ENCODE measurements around the gene NPAS3.

The NPAS3 gene

DNA sequence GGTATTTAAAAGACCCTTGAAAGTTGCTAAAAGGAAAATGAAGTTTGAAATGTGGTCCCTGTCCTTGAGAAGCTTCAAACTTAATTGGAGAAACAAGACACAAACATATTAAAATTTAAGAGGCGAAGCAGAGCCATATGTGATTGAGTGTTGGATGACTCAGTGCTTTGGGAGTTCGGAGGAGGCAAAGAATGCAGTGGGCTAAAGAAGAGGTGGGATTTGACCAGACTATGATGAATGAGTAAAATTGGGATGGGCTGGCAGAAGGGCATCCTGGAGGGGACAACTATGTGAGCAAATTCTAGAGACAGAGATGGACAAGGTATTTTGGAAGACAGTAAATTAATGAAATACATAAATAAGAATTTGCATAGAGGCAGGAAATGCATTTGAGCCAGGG lies 653.6 kb downstream of the NPAS3 start:
- Histone ChIP-seq H3K36me3 (ENCODE audit: insufficient read depth, low read length) (no peaks in the 10 kb centered on the region), H3K4me1 (ENCODE audit: insufficient read depth, low read length) (peaks cover 5% of the 10 kb centered on the region; the same call in 1 of the 2 replicates), H3K27ac (ENCODE audit: low read depth, low read length) (no peak overlapping the region), H3K27me3 (ENCODE audit: insufficient read depth, low read length) (no peaks in the 10 kb centered on the region), H3K4me3 (ENCODE audit: low read length) (no peak overlapping the region), H3K9ac (ENCODE audit: low read depth, low read length) (no peak overlapping the region), H3K9me3 (ENCODE audit: insufficient read depth, low read depth, low read length) (no peaks in the 10 kb centered on the region)
- WGBS, result 88% methylated on average over 2 of the region's 2 CpGs

DNA sequence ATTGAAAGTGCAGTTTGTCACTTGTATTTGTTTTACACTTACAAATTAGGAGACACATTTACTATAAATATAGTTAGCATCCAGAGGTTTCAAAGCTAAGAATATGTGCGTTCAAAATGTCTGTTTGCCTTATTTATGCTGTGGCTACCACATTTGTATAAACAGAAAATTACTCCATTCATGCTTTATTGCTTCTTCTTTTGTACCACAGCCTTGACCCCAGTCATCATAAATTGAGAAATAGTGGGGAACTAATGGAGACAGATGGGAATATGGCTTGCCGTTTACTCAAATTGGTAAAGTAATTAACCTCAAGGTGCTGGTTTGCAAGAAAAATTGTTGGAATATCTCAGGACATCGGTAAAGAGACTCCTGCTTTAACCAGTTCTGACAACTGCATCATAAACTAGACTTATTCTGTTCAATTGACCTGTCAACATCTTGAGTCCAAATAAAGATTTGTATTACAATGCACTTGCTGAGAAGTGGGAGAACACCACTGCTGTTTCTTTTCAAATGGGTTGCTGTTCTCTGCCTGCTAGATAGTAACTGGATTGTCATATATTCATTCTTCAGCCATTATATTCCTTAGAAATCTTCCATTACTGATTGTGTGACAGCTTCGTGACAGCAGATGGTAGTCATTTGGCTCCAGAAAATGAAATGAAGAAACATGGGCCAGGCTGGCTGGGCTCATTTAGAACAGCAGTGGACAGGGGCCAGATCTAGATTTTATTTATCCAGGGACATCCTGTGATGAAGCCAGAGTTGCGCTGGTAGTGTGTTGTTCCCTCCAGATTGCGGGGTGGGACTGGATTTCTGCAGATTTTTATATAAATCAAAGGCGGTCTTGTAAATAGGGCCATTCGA lies 657.8 kb downstream of the NPAS3 start:
- H3K9me3 ChIP-seq (ENCODE audit: insufficient read depth, low read depth, low read length), result no peaks in the 10 kb centered on the region
- no peak overlapping the region for H3K4me3 ChIP-seq (ENCODE audit: low read length)
- no peaks in the 10 kb centered on the region for H3K27me3 ChIP-seq (ENCODE audit: insufficient read depth, low read length)
- no peaks in the 10 kb centered on the region for H3K36me3 ChIP-seq (ENCODE audit: insufficient read depth, low read length)
- WGBS, result 96% methylated on average over 8 of the region's 8 CpGs
- no peak overlapping the region for H3K9ac ChIP-seq (ENCODE audit: low read depth, low read length)
- H3K4me1 ChIP-seq (ENCODE audit: insufficient read depth, low read length), result peaks cover 29% of the 10 kb centered on the region
- H3K27ac ChIP-seq (ENCODE audit: low read depth, low read length), result no peak overlapping the region

DNA sequence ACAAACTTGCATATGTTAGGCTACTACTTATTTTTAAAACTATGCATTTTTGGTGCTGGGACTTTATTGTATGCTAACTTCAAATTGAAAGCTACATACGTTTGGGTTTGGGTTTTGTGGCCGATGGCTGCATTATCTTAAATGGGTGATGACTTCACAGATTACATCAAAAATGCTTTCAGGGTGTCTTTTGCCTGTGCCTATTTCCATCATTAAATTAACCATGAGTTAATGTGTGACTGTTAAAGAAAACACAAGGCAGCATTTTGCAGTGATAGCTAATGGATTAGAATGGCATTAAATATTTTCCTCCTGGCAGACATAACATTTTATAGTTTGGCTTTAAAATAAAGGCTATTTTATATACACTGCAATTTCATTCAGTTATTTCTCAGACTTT lies 659.9 kb downstream of the NPAS3 start:
- no peaks in the 10 kb centered on the region for H3K27me3 ChIP-seq (ENCODE audit: insufficient read depth, low read length)
- no peak overlapping the region for H3K9ac ChIP-seq (ENCODE audit: low read depth, low read length)
- WGBS, result 92% methylated on average over 2 of the region's 2 CpGs
- H3K9me3 ChIP-seq (ENCODE audit: insufficient read depth, low read depth, low read length), result no peaks in the 10 kb centered on the region
- peaks cover 25% of the 10 kb centered on the region for H3K4me1 ChIP-seq (ENCODE audit: insufficient read depth, low read length)
- no peak overlapping the region for H3K27ac ChIP-seq (ENCODE audit: low read depth, low read length)
- H3K4me3 ChIP-seq (ENCODE audit: low read length), result no peak overlapping the region
- H3K36me3 ChIP-seq (ENCODE audit: insufficient read depth, low read length), result no peaks in the 10 kb centered on the region

DNA sequence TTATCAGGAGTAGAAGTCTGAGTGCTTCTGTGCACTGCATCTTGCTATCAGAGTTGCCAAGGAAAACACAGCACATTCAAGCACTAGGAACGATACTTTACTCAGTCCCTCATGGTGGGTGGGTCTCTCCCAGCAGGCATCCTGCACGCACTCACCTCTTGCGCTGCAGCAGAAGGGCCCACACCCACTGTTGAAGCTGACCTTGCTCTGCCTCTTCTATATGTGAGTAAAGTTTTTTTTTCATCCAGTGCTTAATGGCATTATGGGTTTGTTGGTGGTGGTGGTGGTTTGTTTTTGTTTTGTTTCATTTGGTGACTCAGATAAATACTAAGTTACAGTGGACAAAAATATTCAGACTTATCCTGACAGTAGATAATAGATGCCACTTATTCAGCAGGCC lies 663.7 kb downstream of the NPAS3 start:
- peaks cover 23% of the 10 kb centered on the region for H3K4me1 ChIP-seq (ENCODE audit: insufficient read depth, low read length)
- WGBS, result 90% methylated on average over 3 of the region's 3 CpGs
- no peaks in the 10 kb centered on the region for H3K9me3 ChIP-seq (ENCODE audit: insufficient read depth, low read depth, low read length)
- no peak overlapping the region for H3K9ac ChIP-seq (ENCODE audit: low read depth, low read length)
- no peak overlapping the region for H3K4me3 ChIP-seq (ENCODE audit: low read length)
- no peak overlapping the region for H3K27ac ChIP-seq (ENCODE audit: low read depth, low read length)
- no peaks in the 10 kb centered on the region for H3K27me3 ChIP-seq (ENCODE audit: insufficient read depth, low read length)
- no peaks in the 10 kb centered on the region for H3K36me3 ChIP-seq (ENCODE audit: insufficient read depth, low read length)

DNA sequence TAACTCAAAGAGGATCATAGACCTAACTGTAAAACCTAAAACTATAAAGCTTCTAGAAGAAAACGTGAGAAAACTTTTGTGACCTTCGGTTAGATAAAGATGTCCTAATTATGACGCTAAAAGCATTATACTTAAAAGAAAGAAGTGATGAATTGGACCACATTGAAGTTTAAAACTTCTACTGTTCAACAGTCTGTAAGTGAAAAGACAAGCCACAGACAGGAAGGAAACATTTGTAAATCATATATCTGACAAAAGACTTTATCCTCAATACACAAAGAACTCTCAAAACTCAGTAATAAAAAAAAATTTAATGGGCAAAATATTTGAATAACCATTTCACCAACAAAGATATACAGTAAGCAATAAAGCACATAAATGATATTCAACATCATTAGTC lies 667.9 kb downstream of the NPAS3 start:
- no peaks in the 10 kb centered on the region for H3K36me3 ChIP-seq (ENCODE audit: insufficient read depth, low read length)
- no peaks in the 10 kb centered on the region for H3K9me3 ChIP-seq (ENCODE audit: insufficient read depth, low read depth, low read length)
- H3K9ac ChIP-seq (ENCODE audit: low read depth, low read length), result no peak overlapping the region
- H3K27me3 ChIP-seq (ENCODE audit: insufficient read depth, low read length), result no peaks in the 10 kb centered on the region
- no peak overlapping the region for H3K27ac ChIP-seq (ENCODE audit: low read depth, low read length)
- no peak overlapping the region for H3K4me3 ChIP-seq (ENCODE audit: low read length)
- H3K4me1 ChIP-seq (ENCODE audit: insufficient read depth, low read length), result peaks cover 8% of the 10 kb centered on the region; the same call in 1 of the 2 replicates
- WGBS, result 93% methylated on average over 3 of the region's 3 CpGs

DNA sequence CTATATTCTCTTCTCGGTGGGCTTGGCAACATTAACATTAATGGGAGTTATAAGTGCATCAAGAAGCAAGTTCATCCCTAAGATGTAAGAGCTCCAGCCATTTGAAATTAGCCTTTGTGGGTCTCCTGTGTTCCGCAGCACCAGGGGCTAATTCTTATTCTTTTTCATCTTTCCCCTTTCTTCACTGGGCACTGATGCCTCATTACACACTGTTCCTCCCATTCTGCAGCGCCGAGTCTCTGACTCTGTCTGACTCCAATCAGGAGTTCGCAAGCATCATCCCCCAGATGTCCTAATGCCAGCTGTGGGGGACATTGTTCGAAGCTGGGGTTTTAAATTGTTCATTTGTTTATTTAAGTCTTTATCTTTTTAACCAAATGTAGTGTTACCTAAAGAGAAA lies 670.9 kb downstream of the NPAS3 start:
- no peaks in the 10 kb centered on the region for H3K36me3 ChIP-seq (ENCODE audit: insufficient read depth, low read length)
- no peak overlapping the region for H3K9ac ChIP-seq (ENCODE audit: low read depth, low read length)
- no peaks in the 10 kb centered on the region for H3K27me3 ChIP-seq (ENCODE audit: insufficient read depth, low read length)
- H3K27ac ChIP-seq (ENCODE audit: low read depth, low read length), result no peak overlapping the region
- 93% methylated on average over 6 of the region's 6 CpGs for WGBS
- H3K9me3 ChIP-seq (ENCODE audit: insufficient read depth, low read depth, low read length), result no peaks in the 10 kb centered on the region
- no peak overlapping the region for H3K4me3 ChIP-seq (ENCODE audit: low read length)
- H3K4me1 ChIP-seq (ENCODE audit: insufficient read depth, low read length), result peaks cover 19% of the 10 kb centered on the region

DNA sequence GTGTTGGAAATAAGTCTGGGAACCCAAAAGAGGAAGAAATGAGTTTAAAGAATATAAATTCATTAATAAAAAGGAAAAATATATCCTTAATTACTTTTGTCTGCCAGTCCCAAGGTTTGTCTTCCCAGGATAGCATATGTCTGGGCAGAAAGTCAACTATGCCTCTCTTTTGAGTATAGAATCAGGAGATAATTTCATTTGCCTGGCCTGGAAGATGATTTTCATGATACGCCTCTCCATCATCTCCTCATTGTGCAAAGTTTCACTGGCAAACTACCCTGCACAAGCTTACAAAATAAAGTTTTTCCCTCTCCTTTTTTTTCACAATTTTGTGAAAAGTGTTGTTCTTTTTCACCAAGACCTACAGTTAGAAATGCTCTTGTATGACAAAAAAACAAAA lies 671.4 kb downstream of the NPAS3 start:
- H3K27ac ChIP-seq (ENCODE audit: low read depth, low read length), result no peak overlapping the region
- H3K27me3 ChIP-seq (ENCODE audit: insufficient read depth, low read length), result no peaks in the 10 kb centered on the region
- H3K4me1 ChIP-seq (ENCODE audit: insufficient read depth, low read length), result peaks cover 19% of the 10 kb centered on the region
- no peak overlapping the region for H3K9ac ChIP-seq (ENCODE audit: low read depth, low read length)
- H3K4me3 ChIP-seq (ENCODE audit: low read length), result no peak overlapping the region
- no peaks in the 10 kb centered on the region for H3K9me3 ChIP-seq (ENCODE audit: insufficient read depth, low read depth, low read length)
- 100% methylated on average over 1 of the region's 1 CpG for WGBS
- no peaks in the 10 kb centered on the region for H3K36me3 ChIP-seq (ENCODE audit: insufficient read depth, low read length)

DNA sequence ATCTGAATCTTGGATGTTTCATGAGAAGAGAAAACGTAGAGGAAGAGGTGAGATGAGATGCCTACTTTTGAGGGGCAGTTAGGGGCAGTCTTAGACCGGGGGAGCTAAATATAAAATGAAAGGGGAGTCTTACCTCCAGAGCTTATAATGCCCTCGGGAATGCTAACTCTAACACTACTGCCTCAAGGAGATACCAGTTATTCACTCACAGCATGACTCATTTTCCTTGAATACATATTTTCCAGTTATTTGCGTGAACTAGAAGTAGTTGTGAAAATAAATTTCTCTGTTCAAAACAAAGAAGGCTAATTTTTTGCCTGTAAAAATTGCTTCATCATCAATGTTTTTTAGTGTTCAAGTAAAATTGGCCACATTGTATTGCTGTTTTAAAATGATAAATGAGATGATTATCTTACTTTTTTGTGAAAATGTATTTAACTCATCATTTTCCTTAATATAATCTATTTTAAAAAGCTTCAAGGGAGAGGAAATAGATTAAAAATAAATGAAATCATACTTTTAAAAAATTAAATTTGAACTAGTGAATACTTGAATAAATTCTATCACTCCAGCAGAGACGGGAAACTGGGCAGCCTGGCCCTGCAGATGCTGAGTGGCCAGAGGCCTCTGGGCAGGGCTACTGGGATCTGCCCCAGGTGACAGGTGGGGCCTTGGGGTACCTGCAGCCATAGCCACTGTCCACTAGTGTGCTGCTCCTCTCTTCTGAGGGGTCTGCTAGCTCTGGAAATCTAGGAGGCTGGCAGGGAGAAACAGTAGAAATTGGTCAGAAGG lies 672.9 kb downstream of the NPAS3 start:
- H3K4me1 ChIP-seq (ENCODE audit: insufficient read depth, low read length), result peaks cover 19% of the 10 kb centered on the region
- WGBS, result 89% methylated on average over 5 of the region's 5 CpGs
- no peak overlapping the region for H3K4me3 ChIP-seq (ENCODE audit: low read length)

DNA sequence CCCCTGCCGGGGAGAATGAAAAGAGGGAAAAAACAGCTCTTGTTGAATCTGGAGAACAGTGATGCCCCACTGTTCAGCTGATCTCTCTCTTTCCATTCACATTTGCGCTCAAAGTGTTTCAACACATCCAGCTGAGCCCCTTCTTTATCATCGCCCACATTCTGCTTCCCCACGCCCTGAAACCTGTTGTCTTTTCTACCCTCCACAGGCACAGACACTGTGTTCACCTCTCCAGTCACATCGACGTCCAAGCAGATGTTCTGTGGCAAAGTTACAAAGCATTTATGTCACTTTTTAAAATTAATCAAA lies 673.5 kb downstream of the NPAS3 start:
- Histone ChIP-seq H3K27me3 (ENCODE audit: insufficient read depth, low read length) (no peaks in the 10 kb centered on the region), H3K9ac (ENCODE audit: low read depth, low read length) (no peak overlapping the region), H3K36me3 (ENCODE audit: insufficient read depth, low read length) (no peaks in the 10 kb centered on the region), H3K27ac (ENCODE audit: low read depth, low read length) (no peak overlapping the region), H3K4me3 (ENCODE audit: low read length) (no peak overlapping the region), H3K9me3 (ENCODE audit: insufficient read depth, low read depth, low read length) (no peaks in the 10 kb centered on the region), H3K4me1 (ENCODE audit: insufficient read depth, low read length) (peaks cover 19% of the 10 kb centered on the region)
- 64% methylated on average over 6 of the region's 6 CpGs for WGBS

More for the DNA sequence above, 672.9 kb downstream of the NPAS3 start:
- H3K27ac ChIP-seq (ENCODE audit: low read depth, low read length), result no peak overlapping the region
- H3K36me3 ChIP-seq (ENCODE audit: insufficient read depth, low read length), result no peaks in the 10 kb centered on the region
- H3K9ac ChIP-seq (ENCODE audit: low read depth, low read length), result no peak overlapping the region
- no peaks in the 10 kb centered on the region for H3K9me3 ChIP-seq (ENCODE audit: insufficient read depth, low read depth, low read length)
- H3K27me3 ChIP-seq (ENCODE audit: insufficient read depth, low read length), result no peaks in the 10 kb centered on the region

DNA sequence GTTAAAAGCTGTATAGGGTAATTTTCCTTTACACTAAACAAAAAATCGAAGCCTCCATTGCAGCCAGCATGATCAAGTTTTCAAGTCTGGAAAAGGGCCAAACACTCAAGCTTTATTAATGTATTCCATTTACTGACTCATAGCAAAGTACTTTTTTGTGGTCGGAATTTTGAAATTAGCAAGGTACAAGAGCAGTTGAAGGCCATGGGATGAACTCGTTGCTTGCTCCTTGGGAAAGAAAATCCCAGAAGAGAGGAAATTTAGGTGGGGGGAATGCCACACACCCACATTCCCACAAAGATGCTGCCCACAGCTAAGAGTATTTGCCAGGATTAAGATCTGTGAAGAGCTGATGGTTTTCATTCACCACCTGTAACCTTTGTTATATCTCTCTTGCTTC lies 678.5 kb downstream of the NPAS3 start:
- H3K36me3 ChIP-seq (ENCODE audit: insufficient read depth, low read length), result no peaks in the 10 kb centered on the region
- H3K4me3 ChIP-seq (ENCODE audit: low read length), result no peak overlapping the region
- no peaks in the 10 kb centered on the region for H3K27me3 ChIP-seq (ENCODE audit: insufficient read depth, low read length)
- no peaks in the 10 kb centered on the region for H3K9me3 ChIP-seq (ENCODE audit: insufficient read depth, low read depth, low read length)
- H3K9ac ChIP-seq (ENCODE audit: low read depth, low read length), result no peak overlapping the region
- H3K27ac ChIP-seq (ENCODE audit: low read depth, low read length), result no peak overlapping the region
- H3K4me1 ChIP-seq (ENCODE audit: insufficient read depth, low read length), result peaks cover 6% of the 10 kb centered on the region; the same call in 1 of the 2 replicates
- WGBS, result 98% methylated on average over 3 of the region's 3 CpGs

DNA sequence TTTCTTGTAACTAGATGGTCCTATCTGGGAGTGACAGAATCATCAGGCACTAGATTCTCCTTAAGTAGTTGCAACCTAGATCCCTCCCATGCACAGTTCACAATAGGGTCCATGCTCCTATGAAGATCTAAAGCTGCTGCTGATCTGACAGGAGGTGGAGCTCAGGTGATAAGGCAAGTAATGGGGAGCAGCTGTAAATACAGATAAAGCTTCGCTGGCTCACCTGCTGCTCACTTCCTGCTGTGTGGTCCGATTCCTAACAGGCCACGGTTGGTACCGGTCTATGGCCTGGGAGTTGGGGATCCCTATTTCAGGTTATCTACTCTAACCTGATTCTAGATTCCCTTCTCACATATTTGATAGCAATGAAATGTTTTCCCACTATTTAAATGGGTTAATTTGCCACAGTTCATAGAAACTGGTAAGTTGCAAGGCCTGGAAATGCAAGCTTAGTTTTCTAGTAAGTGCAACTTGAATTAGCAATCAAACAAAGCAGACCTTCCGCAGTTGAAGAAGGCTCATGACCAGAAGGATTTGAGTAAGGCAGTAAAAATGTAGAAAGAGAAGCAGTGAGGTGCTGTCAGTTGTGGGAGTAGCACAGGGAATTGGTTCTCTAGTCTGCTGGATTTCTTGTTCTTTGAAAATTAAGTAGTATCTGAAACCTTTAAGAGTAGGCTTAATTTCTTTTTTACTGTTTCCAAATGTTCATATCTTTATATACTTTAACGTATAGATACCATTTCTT lies 679.9 kb downstream of the NPAS3 start:
- WGBS, result 82% methylated on average over 5 of the region's 6 CpGs
- H3K4me3 ChIP-seq (ENCODE audit: low read length), result no peak overlapping the region
- no peaks in the 10 kb centered on the region for H3K9me3 ChIP-seq (ENCODE audit: insufficient read depth, low read depth, low read length)
- H3K27me3 ChIP-seq (ENCODE audit: insufficient read depth, low read length), result no peaks in the 10 kb centered on the region
- no peaks in the 10 kb centered on the region for H3K36me3 ChIP-seq (ENCODE audit: insufficient read depth, low read length)
- H3K4me1 ChIP-seq (ENCODE audit: insufficient read depth, low read length), result no peaks in the 10 kb centered on the region; the same call in 1 of the 2 replicates
- no peak overlapping the region for H3K27ac ChIP-seq (ENCODE audit: low read depth, low read length)
- no peak overlapping the region for H3K9ac ChIP-seq (ENCODE audit: low read depth, low read length)

All from HUES64 (cell line).